Esophagus squamous epithelium (tissue), 5 donors: Measurements from ENCODE around the gene ARHGEF25. TPM values are rescaled to one million over a fixed set of nuclear protein-coding genes. Genes with fewer than 3 reads are reported as not detected.
"Not testable (repeated sequence)": the region's sequence is repeated elsewhere in the genome, so short reads cannot be mapped to it uniquely, and the experiment has no call there.

ENCODE experiments used
- DNase-seq: peaks from one replicate; lab custom pipeline; 2025; lab: John Stamatoyannopoulos, UW
- H3K27ac ChIP-seq, 4 donors: fragments of 200-600 bp; sonication (generic); one replicate each; pipeline ENCODE4 v1.5.1; 2016 to 2019; ENCODE audit warnings: mild to moderate bottlenecking in 1 of 4
- H3K27me3 ChIP-seq, 4 donors: fragments of 200-600 bp; sonication (generic); 1 replicate in 3 of 4; 2 replicates in 1 of 4; pipeline versions ENCODE4 v1.5.1 to v1.6.0; 2017 to 2021; ENCODE audit warnings: antibody characterized with exemption in 1 of 4
- H3K36me3 ChIP-seq, 3 donors: fragments of 200-600 bp; sonication (generic); one replicate each; pipeline ENCODE4 v1.5.1; 2016 to 2019
- H3K4me1 ChIP-seq, 3 donors: fragments of 200-600 bp; sonication (generic); one replicate each; pipeline ENCODE4 v1.5.1; 2017 to 2019
- H3K4me3 ChIP-seq, 4 donors: fragments of 200-600 bp; sonication (generic); 1 replicate in 3 of 4; 2 replicates in 1 of 4; pipeline ENCODE4 v1.5.1; 2016 to 2019; ENCODE audit warnings: mild to moderate bottlenecking in 2 of 4, moderate library complexity in 1 of 4
- H3K9me3 ChIP-seq, 3 donors: fragments of 200-600 bp; sonication (generic); one replicate each; pipeline ENCODE4 v1.5.1; 2016 to 2019
- POLR2A ChIP-seq, 4 donors: fragments of 450-650 bp; IDR thresholded peaks; one replicate each; pipeline ENCODE4 v1.6.1; 2017; ENCODE audit warnings: antibody characterized with exemption in 4 of 4, mild to moderate bottlenecking in 4 of 4, moderate library complexity in 3 of 4
- WGBS, 2 donors: methylation state at CpG; one replicate each; pipeline ENCODE4 v1.1.5; 2018; 5-methylcytosine and 5-hydroxymethylcytosine counted together
- intact Hi-C: fragments of 100-400 bp; cut with DNase I; formaldehyde crosslinking; loops from one replicate; pipeline ENCODE4 v1.15.0; 2022
- total RNA-seq, 4 donors: library from RNA; depleted of rRNA; stranded (reverse); fragments of >200 nt; gene quantifications; one replicate each; pipeline ENCODE4 v1.1.0, GENCODE V29; 2016
- TF ChIP-seq, protein P1 (sequence below), 6 experiments: fragments of 450-650 bp in 4 of 6; fragments of 200-600 bp in 2 of 6; sonication (generic) in 2 of 6; IDR thresholded peaks; one replicate each; pipeline ENCODE4 v1.5.1; 2016 to 2019; ENCODE audit warnings: antibody characterized with exemption in 6 of 6, mild to moderate bottlenecking in 4 of 6, moderate library complexity in 4 of 6
- donor health status: DM: yes; HTN: yes; CAD: no.

The ARHGEF25 gene
- total RNA-seq, 4 donors from 2014 or later, result 0.76 to 27.7 (median 6.2) TPM

DNA sequence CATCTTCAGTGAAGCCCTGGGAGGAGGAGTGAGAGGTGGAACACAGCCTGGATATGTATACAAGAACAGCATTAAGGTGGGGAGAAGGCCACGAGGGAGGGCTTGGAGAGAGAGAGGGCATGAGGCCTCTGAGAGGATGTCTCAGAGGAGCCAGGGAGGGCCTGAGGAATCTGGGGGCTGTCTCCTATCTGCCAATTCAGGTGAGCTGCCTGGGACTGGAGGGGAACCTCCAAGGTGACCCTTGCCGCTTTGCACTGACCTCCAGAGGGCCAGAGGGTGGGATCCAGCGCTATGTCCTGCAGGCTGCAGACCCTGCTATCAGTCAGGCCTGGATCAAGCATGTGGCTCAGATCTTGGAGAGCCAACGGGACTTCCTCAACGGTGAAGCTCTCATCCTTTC lies 4.4 kb downstream of the ARHGEF25 start:
- DNase-seq, result no peak
- no peak for TF ChIP-seq POLR2A (IDR thresholded peaks at IDR 0.05)
- TF ChIP-seq, protein P1, sequence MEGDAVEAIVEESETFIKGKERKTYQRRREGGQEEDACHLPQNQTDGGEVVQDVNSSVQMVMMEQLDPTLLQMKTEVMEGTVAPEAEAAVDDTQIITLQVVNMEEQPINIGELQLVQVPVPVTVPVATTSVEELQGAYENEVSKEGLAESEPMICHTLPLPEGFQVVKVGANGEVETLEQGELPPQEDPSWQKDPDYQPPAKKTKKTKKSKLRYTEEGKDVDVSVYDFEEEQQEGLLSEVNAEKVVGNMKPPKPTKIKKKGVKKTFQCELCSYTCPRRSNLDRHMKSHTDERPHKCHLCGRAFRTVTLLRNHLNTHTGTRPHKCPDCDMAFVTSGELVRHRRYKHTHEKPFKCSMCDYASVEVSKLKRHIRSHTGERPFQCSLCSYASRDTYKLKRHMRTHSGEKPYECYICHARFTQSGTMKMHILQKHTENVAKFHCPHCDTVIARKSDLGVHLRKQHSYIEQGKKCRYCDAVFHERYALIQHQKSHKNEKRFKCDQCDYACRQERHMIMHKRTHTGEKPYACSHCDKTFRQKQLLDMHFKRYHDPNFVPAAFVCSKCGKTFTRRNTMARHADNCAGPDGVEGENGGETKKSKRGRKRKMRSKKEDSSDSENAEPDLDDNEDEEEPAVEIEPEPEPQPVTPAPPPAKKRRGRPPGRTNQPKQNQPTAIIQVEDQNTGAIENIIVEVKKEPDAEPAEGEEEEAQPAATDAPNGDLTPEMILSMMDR (IDR thresholded peaks at IDR 0.05), result no peak
- peaks cover 6 to 94% (median 10%) of the 10 kb centered on the region in 4 donors for H3K27me3 ChIP-seq
- H3K9me3 ChIP-seq, result no peaks in the 10 kb centered on the region
- intact Hi-C loops, result no loop called here
- 78 to 84% methylated on average over 3 of the region's 5 CpGs for WGBS, 2 donors
- no peak overlapping the region for H3K4me3 ChIP-seq
- no peak overlapping the region for H3K27ac ChIP-seq
- H3K36me3 ChIP-seq, result peaks cover 0 to 12% (median 0%) of the 10 kb centered on the region in 3 donors
- peaks cover 10 to 69% (median 13%) of the 10 kb centered on the region in 3 donors for H3K4me1 ChIP-seq

DNA sequence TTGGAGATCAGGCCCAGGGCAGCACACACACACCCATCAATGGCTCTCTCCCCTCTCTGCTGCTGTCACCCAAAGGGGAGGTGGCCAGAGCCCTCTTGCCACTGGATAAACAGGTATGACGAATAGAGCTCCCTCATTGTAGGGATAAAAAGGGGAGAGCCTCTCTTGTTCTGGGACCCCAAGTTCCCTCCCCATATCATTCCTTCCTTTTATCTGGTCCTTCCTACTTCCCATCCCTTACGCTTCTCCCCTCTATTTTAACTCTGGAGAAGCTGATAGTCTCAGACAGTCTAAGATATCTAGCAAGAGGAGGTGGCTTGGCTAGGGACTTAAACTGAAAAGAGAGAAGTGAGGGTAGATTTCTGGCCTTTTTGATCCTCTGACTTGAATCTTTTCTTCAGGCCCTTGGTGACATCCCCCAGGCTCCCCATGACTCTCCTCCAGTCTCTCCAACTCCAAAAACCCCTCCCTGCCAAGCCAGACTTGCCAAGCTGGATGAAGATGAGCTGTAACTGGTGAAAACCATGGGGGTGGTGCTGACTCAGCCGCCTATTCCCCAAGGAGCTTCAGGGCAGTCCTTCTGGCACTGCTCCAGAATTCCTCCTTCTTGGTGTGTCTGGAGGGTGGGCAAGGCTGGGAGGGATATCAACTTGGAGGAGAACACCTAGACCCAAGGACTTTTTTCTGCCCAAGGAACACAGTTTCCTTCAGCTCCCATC lies 5.3 kb downstream of the ARHGEF25 start:
- intact Hi-C loops, result no loop called here
- TF ChIP-seq, protein P1 (IDR thresholded peaks at IDR 0.05), result no peak
- no peak for TF ChIP-seq POLR2A (IDR thresholded peaks at IDR 0.05)
- H3K9me3 ChIP-seq, result no peaks in the 10 kb centered on the region
- 72 to 94% methylated on average over 2 to 3 of the region's 3 CpGs for WGBS, 2 donors
- no peak overlapping the region for H3K27ac ChIP-seq
- peaks cover 0 to 12% (median 0%) of the 10 kb centered on the region in 3 donors for H3K36me3 ChIP-seq
- H3K4me1 ChIP-seq, result peaks cover 12 to 69% (median 17%) of the 10 kb centered on the region in 3 donors
- DNase-seq, result no peak
- H3K27me3 ChIP-seq, result peaks cover 14 to 94% (median 19%) of the 10 kb centered on the region in 4 donors
- H3K4me3 ChIP-seq, result no peak overlapping the region

DNA sequence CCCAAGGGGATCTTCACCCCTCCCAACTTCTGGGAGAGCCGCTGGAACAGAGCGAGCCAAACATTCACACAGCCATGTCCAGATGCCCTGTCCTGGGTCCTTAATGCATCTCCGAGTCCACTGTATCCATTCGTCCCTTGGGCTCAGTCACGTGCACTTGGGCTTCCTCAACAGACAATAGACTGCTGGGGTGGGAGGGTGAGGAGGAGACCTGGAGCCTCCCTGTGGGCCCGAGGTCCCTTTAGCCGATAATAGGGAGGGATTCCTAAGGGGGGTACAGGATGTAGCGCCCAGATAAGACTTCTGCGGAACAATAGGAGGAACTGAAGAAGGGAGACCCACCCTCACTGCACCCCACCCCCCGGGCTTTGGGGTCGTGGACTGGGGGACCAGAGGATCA lies 6.7 kb downstream of the ARHGEF25 start:
- H3K36me3 ChIP-seq, result peaks cover 0 to 12% (median 0%) of the 10 kb centered on the region in 3 donors
- intact Hi-C loops, result no loop called here
- H3K27ac ChIP-seq, result no peak overlapping the region
- H3K27me3 ChIP-seq, result peaks cover 16 to 94% (median 23%) of the 10 kb centered on the region in 4 donors
- TF ChIP-seq, protein P1 (IDR thresholded peaks at IDR 0.05), result no peak
- TF ChIP-seq POLR2A (IDR thresholded peaks at IDR 0.05), result no peak
- H3K9me3 ChIP-seq, result no peaks in the 10 kb centered on the region
- H3K4me1 ChIP-seq, result peaks cover 11 to 62% (median 22%) of the 10 kb centered on the region in 3 donors
- 56 to 60% methylated on average over 6 to 9 of the region's 11 CpGs for WGBS, 2 donors
- DNase-seq, result no peak
- H3K4me3 ChIP-seq, result no peak overlapping the region

DNA sequence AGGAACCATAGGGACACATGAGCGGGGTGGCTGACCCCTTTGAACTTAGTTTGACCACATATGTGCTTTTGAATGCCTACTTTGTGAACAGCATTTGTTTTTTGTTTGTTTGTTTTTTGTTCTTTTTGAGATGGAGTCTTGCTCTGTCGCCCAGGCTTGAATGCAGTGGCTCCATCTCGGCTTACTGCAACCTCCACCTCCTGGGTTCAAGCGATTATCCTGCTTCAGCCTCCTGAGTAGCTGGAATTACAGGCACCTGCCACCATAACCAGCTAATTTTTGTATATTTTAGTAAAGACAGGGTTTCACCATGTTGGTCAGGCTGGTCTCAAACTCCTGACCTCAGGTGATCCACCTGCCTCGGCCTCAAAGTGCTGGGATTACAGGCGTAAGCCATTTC lies 7.2 kb downstream of the ARHGEF25 start:
- Histone ChIP-seq H3K36me3 (peaks cover 0 to 12% (median 0%) of the 10 kb centered on the region in 3 donors), H3K4me1 (peaks cover 11 to 57% (median 22%) of the 10 kb centered on the region in 3 donors), H3K27me3 (peaks cover 16 to 94% (median 23%) of the 10 kb centered on the region in 4 donors)
- H3K4me3 ChIP-seq, H3K27ac ChIP-seq, H3K9me3 ChIP-seq, intact Hi-C loops, DNase-seq: not testable (repeated sequence)
- WGBS, 2 donors, result 93 to 95% methylated on average over 5 to 6 of the region's 6 CpGs

DNA sequence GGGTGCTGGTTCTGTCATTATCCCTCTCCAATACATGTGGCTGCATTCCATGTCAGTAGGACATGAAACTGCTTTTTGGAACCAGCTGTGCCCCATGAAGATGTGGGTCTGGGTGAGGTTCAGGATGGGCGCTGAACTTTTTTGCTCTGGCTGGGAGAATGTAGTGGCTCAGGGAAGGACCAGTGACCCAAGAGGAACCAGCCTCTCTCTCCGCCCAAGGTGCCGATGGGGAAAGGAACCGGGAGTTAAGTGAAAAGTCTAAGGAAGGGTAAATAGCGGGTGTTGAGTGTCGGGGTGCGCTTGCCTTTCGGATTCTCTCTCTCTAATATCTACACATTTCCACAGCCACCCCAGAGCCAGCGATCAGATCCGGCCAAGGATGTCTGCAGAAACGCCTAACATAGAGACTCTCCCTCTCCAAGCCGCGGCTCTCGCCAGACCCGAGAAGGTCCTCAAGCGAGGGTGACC lies 7.8 kb downstream of the ARHGEF25 start:
- intact Hi-C loops, result no loop called here
- peak overlapping the region in 2 of 4 donors; percentile 4 to 40 for H3K4me3 ChIP-seq
- no peaks in the 10 kb centered on the region for H3K9me3 ChIP-seq
- peaks cover 0 to 12% (median 0%) of the 10 kb centered on the region in 3 donors for H3K36me3 ChIP-seq
- DNase-seq, result no peak
- peaks cover 11 to 52% (median 22%) of the 10 kb centered on the region in 3 donors for H3K4me1 ChIP-seq
- WGBS, 2 donors, result 58 to 70% methylated on average over 14 of the region's 16 CpGs
- no peak overlapping the region for H3K27ac ChIP-seq
- TF ChIP-seq, protein P1 (IDR thresholded peaks at IDR 0.05), result no peak
- TF ChIP-seq POLR2A (IDR thresholded peaks at IDR 0.05), result no peak
- peaks cover 16 to 94% (median 23%) of the 10 kb centered on the region in 4 donors for H3K27me3 ChIP-seq
